ENCODE data around the gene TNFAIP8L1. TPM values are rescaled to one million over a fixed set of nuclear protein-coding genes. Genes with fewer than 3 reads are reported as not detected.
A peak's percentile ranks its signal among the peaks of the same experiment; 100 is the strongest.

Gene TNFAIP8L1
- total and polyA plus RNA-seq, 4 donors, result 12.1 to 22.0 (median 15.7) TPM

DNA sequence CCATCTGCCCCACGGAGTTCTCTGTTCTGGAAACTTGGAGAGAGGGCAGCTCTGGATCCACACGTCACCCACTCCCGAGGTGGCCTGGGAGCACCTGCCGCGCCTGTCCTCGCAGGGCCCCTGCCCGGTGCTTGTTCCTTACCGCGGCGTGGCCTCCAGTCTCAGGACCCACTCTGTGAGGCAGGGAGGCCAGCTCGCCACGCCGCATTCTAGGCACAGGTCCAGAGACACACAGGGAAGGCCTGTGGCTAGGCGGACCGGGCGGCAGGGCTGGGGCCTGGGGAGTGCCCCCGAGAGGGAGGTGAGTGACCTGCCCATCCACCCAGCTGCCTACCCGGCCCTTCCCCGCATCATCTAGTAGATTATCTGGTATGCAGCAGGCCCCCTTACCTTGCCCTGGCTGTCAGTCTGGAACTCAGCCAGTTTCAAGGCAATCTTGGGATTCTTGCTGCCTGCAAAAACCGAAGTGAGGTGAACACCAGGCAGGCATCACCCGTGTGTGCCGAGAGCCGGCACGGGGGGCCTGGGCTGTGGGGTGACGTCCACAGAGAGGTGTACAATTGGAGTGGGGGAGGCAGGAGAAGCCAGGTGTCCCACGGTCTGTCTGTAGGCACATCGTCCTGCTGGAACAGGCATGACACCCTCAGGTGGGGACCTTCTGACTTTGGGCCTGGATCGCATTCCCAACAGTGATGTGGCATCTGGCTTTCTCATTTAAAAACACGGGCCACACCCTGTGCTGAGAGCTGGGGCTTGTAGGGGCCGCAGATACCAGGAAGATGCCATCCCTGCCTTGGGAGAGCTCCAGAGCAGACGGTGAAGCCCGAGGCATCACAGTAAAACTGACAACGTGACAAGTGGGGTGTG lies 60.7 kb downstream of the TNFAIP8L1 start:
- Histone ChIP-seq H3K9me3 (ENCODE audit: control insufficient read depth in 4 of 4, insufficient read depth in 3 of 4, low read length in 3 of 4) (no peaks in the 10 kb centered on the region), H3K9ac (ENCODE audit: insufficient read depth in 1 of 2, low read length in 2 of 2) (no peak overlapping the region), H3K4me3 (no peak overlapping the region), H3K36me3 (ENCODE audit: control insufficient read depth in 4 of 4, insufficient read depth in 4 of 4, low read length in 4 of 4) (peaks cover 22 to 76% (median 26%) of the 10 kb centered on the region in 4 donors), H3K27ac (ENCODE audit: low read depth in 1 of 2, low read length in 1 of 2) (no peak overlapping the region), H3K27me3 (ENCODE audit: control insufficient read depth in 3 of 3, insufficient read depth in 3 of 3, low read length in 2 of 3) (no peaks in the 10 kb centered on the region), H3K4me1 (ENCODE audit: control insufficient read depth in 5 of 5, insufficient read depth in 5 of 5, low read length in 5 of 5) (no peaks in the 10 kb centered on the region)
- ATAC-seq (ENCODE audit: insufficient read depth, low FRiP score) (no peak), DNase-seq (no peak)
- TF ChIP-seq, protein P1, sequence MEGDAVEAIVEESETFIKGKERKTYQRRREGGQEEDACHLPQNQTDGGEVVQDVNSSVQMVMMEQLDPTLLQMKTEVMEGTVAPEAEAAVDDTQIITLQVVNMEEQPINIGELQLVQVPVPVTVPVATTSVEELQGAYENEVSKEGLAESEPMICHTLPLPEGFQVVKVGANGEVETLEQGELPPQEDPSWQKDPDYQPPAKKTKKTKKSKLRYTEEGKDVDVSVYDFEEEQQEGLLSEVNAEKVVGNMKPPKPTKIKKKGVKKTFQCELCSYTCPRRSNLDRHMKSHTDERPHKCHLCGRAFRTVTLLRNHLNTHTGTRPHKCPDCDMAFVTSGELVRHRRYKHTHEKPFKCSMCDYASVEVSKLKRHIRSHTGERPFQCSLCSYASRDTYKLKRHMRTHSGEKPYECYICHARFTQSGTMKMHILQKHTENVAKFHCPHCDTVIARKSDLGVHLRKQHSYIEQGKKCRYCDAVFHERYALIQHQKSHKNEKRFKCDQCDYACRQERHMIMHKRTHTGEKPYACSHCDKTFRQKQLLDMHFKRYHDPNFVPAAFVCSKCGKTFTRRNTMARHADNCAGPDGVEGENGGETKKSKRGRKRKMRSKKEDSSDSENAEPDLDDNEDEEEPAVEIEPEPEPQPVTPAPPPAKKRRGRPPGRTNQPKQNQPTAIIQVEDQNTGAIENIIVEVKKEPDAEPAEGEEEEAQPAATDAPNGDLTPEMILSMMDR (IDR thresholded peaks at IDR 0.05; ENCODE audit: control extremely low read depth, extremely low read depth), result no peak
- WGBS, 2 donors, result 90 to 93% methylated on average over 33 of the region's 33 CpGs

DNA sequence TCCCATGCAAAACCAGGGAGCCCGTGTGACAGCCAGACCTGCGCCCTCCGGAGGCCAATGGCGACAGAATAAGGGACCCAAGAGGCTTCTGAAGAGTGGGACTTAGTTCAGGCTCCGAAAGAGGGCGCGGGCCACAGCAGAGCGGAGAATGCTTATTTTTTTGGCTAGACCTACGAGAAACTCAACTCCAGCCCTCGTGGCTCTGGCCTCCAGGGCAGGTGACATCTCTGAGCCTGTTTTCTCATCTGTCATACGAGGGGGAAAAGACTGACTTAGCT lies 61.3 kb downstream of the TNFAIP8L1 start:
- TF ChIP-seq, protein P1 (IDR thresholded peaks at IDR 0.05; ENCODE audit: control extremely low read depth, extremely low read depth), result no peak
- Histone ChIP-seq H3K27ac (ENCODE audit: low read depth in 1 of 2, low read length in 1 of 2) (no peak overlapping the region), H3K9ac (ENCODE audit: insufficient read depth in 1 of 2, low read length in 2 of 2) (no peak overlapping the region), H3K4me3 (no peak overlapping the region), H3K36me3 (ENCODE audit: control insufficient read depth in 4 of 4, insufficient read depth in 4 of 4, low read length in 4 of 4) (peaks cover 20 to 72% (median 26%) of the 10 kb centered on the region in 4 donors), H3K27me3 (ENCODE audit: control insufficient read depth in 3 of 3, insufficient read depth in 3 of 3, low read length in 2 of 3) (no peaks in the 10 kb centered on the region), H3K9me3 (ENCODE audit: control insufficient read depth in 4 of 4, insufficient read depth in 3 of 4, low read length in 3 of 4) (no peaks in the 10 kb centered on the region), H3K4me1 (ENCODE audit: control insufficient read depth in 5 of 5, insufficient read depth in 5 of 5, low read length in 5 of 5) (no peaks in the 10 kb centered on the region)
- WGBS, 2 donors, result 91 to 93% methylated on average over 11 of the region's 11 CpGs
- no peak for ATAC-seq (ENCODE audit: insufficient read depth, low FRiP score)
- DNase-seq, result no peak

DNA sequence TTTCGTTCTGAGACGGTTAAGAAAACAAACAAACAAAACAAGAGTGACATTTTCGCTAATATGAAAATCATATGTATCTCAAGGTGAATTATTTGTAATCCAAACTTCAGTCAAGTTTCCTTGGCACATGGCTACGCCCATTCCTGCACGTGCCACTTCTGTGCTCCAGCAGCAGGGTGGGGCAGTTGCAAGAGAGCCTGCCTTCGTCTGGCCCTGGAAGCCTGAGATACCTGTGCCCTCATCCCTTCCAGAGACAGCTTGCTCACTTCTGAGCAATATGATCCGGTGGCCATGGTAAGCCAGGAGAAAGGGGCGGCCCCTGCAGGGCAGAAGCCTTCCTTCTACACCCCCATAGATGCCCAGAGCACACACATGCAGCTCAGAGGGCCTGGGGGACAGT lies 62.2 kb downstream of the TNFAIP8L1 start:
- Histone ChIP-seq H3K9me3 (ENCODE audit: control insufficient read depth in 4 of 4, insufficient read depth in 3 of 4, low read length in 3 of 4) (no peaks in the 10 kb centered on the region), H3K27ac (ENCODE audit: low read depth in 1 of 2, low read length in 1 of 2) (peak overlapping the region in 1 of 2 donors; percentile 44), H3K9ac (ENCODE audit: insufficient read depth in 1 of 2, low read length in 2 of 2) (no peak overlapping the region), H3K4me1 (ENCODE audit: control insufficient read depth in 5 of 5, insufficient read depth in 5 of 5, low read length in 5 of 5) (peaks cover 0 to 2% (median 0%) of the 10 kb centered on the region in 5 donors), H3K4me3 (no peak overlapping the region), H3K27me3 (ENCODE audit: control insufficient read depth in 3 of 3, insufficient read depth in 3 of 3, low read length in 2 of 3) (no peaks in the 10 kb centered on the region), H3K36me3 (ENCODE audit: control insufficient read depth in 4 of 4, insufficient read depth in 4 of 4, low read length in 4 of 4) (peaks cover 18 to 71% (median 27%) of the 10 kb centered on the region in 4 donors)
- no peak for DNase-seq
- ATAC-seq (ENCODE audit: insufficient read depth, low FRiP score), result no peak
- WGBS, 2 donors, result 76 to 90% methylated on average over 8 of the region's 8 CpGs
- TF ChIP-seq, protein P1 (IDR thresholded peaks at IDR 0.05; ENCODE audit: control extremely low read depth, extremely low read depth), result no peak
